Right lobe of liver (tissue), 4 donors: ENCODE measurements around the gene STPG2.

Experiments used
- CTCF ChIP-seq, 4 donors: fragments of 200-600 bp in 3 of 4; fragments of 450-650 bp in 1 of 4; IDR thresholded peaks; one replicate each; pipeline versions ENCODE4 v1.5.1 to v1.8.0; 2016 to 2022; ENCODE audit warnings: antibody characterized with exemption in 4 of 4, mild to moderate bottlenecking in 2 of 4
- POLR2A ChIP-seq: fragments of 450-650 bp; IDR thresholded peaks from one replicate; pipeline ENCODE4 v1.6.1; 2017; ENCODE audit warnings: antibody characterized with exemption, mild to moderate bottlenecking
- donor health status: DM: no; HTN: no; CAD: no.
- donor health status: DM: no; HTN: no; CAD: no.
- donor health status: DM: no; HTN: yes; CAD: no.

GRCh38 chr4:98026362-98026761 lies 116.9 kb downstream of the STPG2 start:
- TF ChIP-seq CTCF (IDR thresholded peaks at IDR 0.05) (no peak), POLR2A (no peak)
